CD4-positive, alpha-beta T cell treated with Interleukin-12 subunit alpha and Interleukin-12 subunit beta, for 1 hour (primary cell): Measurements from ENCODE around the gene LYRM2.

Source experiments
- DNase-seq: peaks from one replicate; pipeline ENCODE4 v3.0.0-alpha.2; 2020

The LYRM2 gene

DNA sequence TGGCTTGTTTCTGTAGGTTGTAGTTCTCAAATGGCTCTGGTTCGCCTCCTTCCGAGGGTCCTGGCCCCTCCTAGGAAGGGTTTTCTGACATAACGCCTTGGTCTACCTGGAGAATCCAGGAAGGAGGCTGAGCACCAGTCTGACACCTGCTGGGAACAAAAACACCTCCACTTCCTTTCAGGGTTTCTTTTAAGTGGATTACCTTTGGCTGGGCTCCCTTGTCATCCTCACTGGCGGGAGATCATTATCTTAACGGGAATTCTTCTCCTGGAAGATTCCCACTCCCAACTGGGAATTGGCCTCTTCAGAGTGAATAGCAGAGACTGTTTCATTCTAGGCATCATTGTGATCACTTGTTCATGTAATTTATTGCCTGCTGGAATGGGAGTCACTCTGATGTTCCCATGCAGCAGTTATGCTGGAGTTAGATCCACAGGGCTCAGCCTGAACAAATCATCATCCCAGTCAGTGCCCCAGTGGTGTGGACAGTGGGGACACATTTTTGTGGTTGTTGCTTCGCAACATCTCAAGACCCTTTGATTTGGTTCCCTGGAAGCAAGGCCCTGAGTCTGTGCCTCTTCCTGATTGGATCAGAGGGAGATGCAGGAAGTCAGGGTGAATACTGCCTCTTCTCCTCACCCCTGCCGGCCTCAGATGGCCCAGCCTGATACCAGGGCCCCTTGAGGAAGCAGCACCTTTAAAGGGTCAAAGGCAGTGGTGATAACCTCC lies 49.1 kb downstream of the LYRM2 start:
- no peak for DNase-seq

- no peak for DNase-seq
Observed at GRCh38 chr6:89585154-89585553, 53.4 kb downstream of the LYRM2 start.

DNA sequence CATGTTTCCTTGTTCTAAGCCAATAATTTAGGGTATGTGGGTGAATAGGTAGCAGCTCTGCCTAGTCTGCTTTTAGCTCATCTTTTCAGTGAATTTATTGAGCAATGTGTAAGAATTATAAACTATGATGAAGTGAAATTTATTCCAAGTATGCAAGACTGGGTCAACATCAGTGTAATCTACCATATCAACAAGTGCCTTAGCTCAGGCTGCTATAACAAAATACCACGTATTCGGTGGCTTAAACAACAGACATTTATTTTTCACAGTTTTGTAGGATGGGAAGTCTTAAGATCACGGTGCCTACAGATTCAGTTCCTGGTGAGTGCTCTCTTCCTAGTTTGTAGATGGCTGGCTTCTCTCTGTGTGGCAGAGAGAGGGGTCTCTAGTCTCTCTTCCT lies 54.0 kb downstream of the LYRM2 start:
- DNase-seq: no peak

DNA sequence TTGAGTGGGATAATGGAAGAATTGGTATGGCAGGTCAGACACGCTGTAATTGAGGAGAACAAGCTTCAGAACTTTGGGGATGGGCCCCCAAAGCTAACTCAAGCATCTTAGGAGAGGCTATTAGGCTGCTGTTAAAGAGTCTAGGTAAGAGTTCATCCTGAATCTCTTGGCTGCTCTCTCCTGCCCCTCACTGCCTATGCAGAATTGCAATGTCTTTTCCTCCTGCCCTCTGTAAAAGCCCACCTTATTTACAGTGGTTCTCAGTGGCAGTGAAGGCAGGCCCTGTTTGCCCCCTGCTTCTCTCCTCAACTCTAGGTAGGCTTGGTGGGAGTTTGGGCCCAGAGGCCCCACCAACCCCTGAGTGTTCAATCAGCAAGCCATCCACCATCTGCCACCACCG lies 55.0 kb downstream of the LYRM2 start:
- DNase-seq: no peak

GRCh38 chr6:89582669-89583325 lies 55.8 kb downstream of the LYRM2 start:
- DNase-seq: no peak

DNA sequence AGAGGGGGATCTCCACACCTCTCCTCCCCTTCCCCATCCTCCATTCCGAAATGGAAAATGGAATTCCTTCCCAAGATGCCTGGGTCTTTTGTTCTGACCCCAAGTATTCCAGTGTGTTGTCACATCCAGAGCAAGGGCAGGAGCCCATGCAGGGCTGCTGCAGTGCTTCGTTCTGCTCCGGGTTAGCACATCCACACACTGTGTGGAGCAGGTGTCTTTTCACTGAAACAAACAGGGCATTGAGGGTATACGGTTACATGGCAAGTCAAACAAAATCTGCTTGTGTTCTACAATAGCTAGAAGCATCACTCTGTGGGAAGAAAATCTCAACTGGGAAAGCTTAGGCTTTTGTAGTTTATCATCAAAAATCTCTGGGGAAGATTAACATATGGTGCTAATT lies 56.9 kb downstream of the LYRM2 start:
- no peak for DNase-seq

GRCh38 chr6:89580997-89581666 lies 57.4 kb downstream of the LYRM2 start:
- no peak for DNase-seq

- DNase-seq: no peak
Observed at GRCh38 chr6:89575562-89575960, 63.0 kb downstream of the LYRM2 start.

DNA sequence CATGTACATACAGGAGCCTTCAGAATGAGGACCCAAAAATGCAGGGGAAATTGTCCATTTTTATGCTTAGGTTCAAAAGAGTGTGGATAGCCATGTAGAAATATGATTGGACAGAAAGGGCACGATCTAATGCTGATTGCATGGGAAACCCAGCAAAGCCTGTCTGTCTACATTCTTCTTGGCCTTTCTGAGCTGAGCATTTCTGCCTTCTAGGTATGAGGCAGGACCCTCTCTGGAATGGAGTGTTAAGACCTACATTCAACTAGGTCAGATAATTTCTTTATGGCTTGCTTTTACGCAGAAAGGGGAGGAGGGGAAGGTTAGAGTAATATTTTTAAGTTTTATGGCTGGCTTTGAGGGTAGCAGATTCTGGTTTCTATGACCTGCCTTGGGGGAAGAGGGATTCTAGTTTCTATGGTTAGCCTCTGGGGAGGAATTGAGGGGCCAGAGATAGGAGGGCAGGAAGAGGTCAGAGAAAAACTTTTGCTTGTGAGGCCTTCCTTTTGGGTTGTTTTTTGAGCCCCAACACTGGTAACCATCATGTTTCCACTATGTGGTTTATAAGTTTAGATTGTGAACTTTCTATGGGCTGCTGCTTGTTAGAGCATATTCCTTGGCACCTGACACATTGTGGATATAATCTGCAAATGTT lies 63.5 kb downstream of the LYRM2 start:
- DNase-seq: no peak

GRCh38 chr6:89567630-89568390 lies 70.7 kb downstream of the LYRM2 start:
- no peak for DNase-seq

DNA sequence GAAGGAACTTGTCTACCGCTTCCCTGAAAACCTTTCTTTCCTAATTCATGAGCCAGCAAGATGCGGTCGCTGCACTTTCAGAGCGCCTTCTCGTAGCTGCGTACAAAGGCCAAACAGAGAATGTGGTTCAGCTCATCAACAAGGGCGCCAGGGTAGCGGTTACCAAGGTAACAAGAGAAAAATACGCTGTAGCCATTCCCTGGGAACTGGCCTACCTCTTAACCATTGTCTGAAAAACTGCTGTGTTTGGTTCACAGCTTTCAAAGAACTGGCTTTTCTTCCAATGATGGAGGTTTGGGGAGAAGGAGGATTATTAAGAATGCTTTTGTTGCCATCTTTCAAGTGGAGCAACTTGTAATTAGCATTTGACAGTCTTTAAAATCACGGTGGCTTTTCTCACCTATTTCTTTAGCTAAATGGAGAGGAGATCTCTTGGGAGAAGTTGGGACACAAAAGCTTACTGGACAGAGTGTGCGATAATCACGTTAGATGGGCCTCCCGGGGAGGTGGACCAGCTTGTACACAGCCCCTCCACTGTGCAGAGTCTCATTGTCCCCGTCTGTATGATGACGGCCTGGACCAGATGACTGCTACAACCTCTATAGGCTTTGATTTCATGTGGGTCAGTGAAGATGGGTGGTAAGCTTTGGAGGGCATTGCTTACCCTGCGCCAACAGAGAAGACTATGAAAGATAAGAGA lies 71.5 kb downstream of the LYRM2 start:
- no peak for DNase-seq

GRCh38 chr6:89566008-89566800 lies 72.3 kb downstream of the LYRM2 start:
- DNase-seq: no peak

GRCh38 chr6:89564752-89565427 lies 73.7 kb downstream of the LYRM2 start:
- DNase-seq: no peak

DNA sequence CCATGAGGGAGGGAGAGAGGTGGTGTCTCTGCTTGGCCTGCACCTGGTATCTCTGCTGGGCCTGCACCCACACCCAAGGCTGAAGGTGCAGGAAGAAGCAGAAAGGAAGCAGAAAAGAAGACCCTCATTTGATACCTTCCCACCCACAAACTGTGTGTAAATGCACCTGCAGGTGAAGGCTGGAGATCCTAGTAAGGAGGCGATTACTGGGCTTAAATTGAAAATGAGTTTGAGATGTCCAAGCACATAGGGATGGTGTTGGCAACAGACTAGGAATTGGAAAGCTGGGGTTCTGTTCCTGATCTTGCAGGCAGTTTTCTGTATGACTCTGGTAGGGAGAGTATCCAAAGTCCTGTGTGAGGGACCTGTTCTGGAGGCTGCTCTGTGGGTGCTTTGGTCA lies 74.7 kb downstream of the LYRM2 start:
- DNase-seq: no peak

DNA sequence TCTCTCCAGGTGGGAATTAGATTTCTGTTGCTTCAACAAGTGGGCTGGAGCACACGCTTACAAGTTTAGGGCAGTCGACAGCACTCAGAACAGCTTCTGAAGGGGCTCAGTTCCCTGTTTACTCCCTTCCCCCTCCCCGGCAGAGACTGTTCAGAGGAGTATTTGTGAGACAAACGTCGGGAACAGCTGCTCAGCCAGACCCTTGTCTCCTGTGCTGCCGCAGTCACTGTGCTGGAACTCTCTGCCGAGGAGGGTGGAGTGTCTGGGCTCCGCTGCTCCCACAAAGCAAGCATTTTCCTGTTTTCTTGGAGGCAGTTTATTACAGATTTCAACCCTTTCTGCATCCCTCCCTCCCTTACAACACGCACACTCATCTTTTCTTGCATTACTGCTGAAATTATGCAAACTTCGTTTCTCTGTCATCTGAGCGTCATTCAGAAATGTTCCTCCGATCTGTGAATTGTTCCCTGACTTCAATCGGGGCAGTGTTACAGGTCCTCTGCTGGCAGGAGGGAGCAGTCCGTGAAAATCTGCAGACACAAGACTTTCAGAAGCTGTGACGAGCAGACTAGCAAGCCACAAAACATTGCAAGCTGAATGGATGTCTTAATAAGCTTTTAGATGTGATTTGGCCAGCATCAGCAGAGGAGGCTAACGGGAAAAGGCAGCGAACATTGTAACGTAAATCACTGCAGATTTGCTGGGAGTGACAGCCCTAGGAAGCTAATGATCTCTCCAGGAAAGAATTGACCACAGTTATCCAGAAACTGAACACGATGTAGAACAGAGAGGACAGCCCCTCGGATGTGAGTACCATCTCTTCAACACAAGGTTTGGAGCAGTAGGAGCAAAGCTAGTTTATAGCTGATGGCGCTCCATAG lies 76.2 kb downstream of the LYRM2 start:
- DNase-seq: no peak

- DNase-seq: no peak
Observed at GRCh38 chr6:89559487-89559886, 79.1 kb downstream of the LYRM2 start.

DNA sequence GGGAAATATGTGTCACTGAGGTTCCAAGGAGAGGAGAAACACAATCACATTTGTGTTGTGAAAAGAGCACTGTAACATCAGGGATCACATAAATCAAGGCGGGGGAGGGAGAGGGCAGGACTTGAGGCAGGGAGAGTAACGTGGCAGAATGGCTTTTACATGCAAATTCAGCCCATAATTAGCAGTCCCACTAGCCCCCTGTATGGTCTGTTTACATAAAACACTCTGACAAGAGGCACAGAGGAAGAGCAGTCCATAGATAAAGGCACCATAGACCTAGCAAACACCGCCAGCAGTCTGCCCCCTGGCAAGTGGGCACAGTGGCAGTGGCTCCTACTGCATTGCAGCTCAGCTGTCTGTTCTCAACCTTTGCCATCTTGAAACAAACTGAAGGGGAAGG lies 82.7 kb downstream of the LYRM2 start:
- no peak for DNase-seq

DNA sequence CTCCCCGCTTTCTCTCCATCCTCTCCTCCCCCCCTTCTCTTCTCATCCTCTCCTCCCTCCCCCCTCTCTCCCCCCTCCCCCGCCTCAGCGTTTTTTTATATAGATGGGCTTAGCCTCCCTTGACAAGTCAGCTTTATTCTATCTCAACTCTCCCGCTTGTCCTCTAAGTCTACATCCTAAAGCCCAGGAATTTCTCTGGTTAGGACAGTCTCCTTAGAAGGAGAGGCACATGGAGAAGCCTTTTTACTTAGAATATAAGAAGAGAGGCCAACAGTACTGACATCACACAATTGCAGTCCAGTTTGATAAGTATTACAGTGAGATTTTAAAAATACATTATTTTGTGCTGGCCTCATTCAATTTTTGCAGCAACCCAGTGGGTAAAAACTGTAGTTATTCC lies 83.5 kb downstream of the LYRM2 start:
- DNase-seq: no peak

DNA sequence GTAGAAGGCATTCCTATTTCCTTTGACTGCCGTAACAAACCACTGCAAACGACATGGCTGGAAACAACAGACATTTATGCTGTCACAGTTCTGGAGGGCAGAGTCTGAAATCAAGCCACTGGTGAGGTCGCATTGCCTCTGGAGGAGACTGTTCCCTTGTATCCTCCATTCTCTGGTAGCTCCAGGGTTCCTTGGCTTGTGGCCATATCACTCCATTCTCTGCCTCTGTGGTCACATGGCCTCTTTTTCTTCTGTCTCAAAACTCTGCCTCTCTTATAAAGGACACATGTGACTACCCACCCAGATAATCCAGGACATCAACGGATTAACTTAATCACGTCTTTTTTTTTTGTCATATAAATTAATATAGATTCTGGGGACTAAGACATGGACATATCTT lies 84.4 kb downstream of the LYRM2 start:
- DNase-seq: no peak

DNA sequence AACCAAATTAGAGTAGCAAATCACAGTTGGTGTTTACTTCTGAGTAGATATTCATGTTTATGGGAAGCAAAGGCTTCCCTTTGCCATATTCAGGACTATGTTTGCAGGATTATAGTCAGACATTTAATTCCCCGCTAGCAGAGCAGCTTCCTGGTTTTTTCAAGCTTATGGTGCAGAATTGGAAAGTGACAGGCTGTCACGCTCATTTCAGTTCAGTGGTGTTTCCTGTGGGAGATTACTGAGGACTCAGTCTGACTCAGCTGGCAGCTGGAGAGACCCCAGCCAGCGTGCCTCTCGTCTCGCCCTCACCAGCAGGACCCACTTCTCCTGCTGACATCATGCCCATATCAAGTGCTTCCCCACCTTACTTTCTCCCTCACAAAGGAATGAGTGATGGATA lies 85.1 kb downstream of the LYRM2 start:
- DNase-seq: no peak
